Uterus (tissue), 4 donors: Measurements from ENCODE around the gene PF4V1. TPM values are rescaled to one million over a fixed set of nuclear protein-coding genes. Genes with fewer than 3 reads are reported as not detected.

Experiments
- DNase-seq, 2 donors: peaks; one replicate each; pipeline ENCODE4 v3.0.0-alpha.2; 2019 to 2020
- H3K27ac ChIP-seq, 2 donors: fragments of 200-600 bp; sonication (generic); 1 replicate in 1 of 2; 2 replicates in 1 of 2; pipeline ENCODE4 v1.5.1; 2016 to 2018
- H3K27me3 ChIP-seq, 2 donors: fragments of 200-600 bp; sonication (generic); one replicate each; pipeline ENCODE4 v1.5.1; 2018 to 2019; ENCODE audit warnings: control low read depth in 1 of 2
- H3K36me3 ChIP-seq, 2 donors: fragments of 200-600 bp; sonication (generic); one replicate each; pipeline ENCODE4 v1.5.1; 2019; ENCODE audit warnings: control low read depth in 1 of 2
- H3K4me1 ChIP-seq, 2 donors: fragments of 200-600 bp; sonication (generic); one replicate each; pipeline ENCODE4 v1.5.1; 2018 to 2019; ENCODE audit warnings: control low read depth in 1 of 2
- H3K4me3 ChIP-seq, 2 donors: fragments of 200-600 bp; sonication (generic); 1 replicate in 1 of 2; 2 replicates in 1 of 2; pipeline ENCODE4 v1.5.1; 2018 to 2019; ENCODE audit warnings: mild to moderate bottlenecking in 1 of 2
- H3K9me3 ChIP-seq, 2 donors: fragments of 200-600 bp; sonication (generic); one replicate each; pipeline ENCODE4 v1.5.1; 2019; ENCODE audit warnings: control low read depth in 1 of 2
- CTCF ChIP-seq, 4 experiments: fragments of 200-600 bp in 2 of 4; fragments of 450-650 bp in 2 of 4; sonication (generic) in 2 of 4; IDR thresholded peaks; one replicate each; pipeline ENCODE4 v1.5.1; 2016 to 2019; ENCODE audit warnings: antibody characterized with exemption in 4 of 4, mild to moderate bottlenecking in 2 of 4, moderate library complexity in 1 of 4
- POLR2A ChIP-seq, 2 donors: fragments of 450-650 bp; IDR thresholded peaks; one replicate each; pipeline ENCODE4 v1.6.1; 2016; ENCODE audit warnings: antibody characterized with exemption in 2 of 2, mild to moderate bottlenecking in 1 of 2, moderate library complexity in 1 of 2
- intact Hi-C: fragments of 100-400 bp; cut with DNase I; formaldehyde crosslinking; loops from one replicate; pipeline ENCODE4 v1.15.1; 2023; ENCODE audit warnings: low total_unique reads
- total RNA-seq, 4 donors: library from RNA; depleted of rRNA in 3 of 4; stranded (reverse); fragments of >200 nt in 3 of 4; gene quantifications; one replicate each; pipeline versions ENCODE4 v1.1.0 to v1.2.4, GENCODE V29; 2014 to 2023
- donor health status: DM: yes; HTN: yes; CAD: no.

The PF4V1 gene
- total RNA-seq, 4 donors from 2014 or later, result not detected

- intact Hi-C loops, result no loop called here
- no peak within 1 kb of the TSS for H3K27ac ChIP-seq
- H3K4me3 ChIP-seq, result peak within 1 kb of the TSS; percentile 19 to 35
- H3K4me1 ChIP-seq, result peaks cover 0 to 5% of the 10 kb centered on the region in 2 donors
- no peak for TF ChIP-seq POLR2A (IDR thresholded peaks at IDR 0.05)
- no peak for TF ChIP-seq CTCF (IDR thresholded peaks at IDR 0.05)
- DNase-seq, result peak in 1 of 2 donors; percentile 20
- H3K36me3 ChIP-seq, result no peaks in the 10 kb centered on the region
- H3K27me3 ChIP-seq, result peaks cover 0 to 7% of the 10 kb centered on the region in 2 donors
- no peaks in the 10 kb centered on the region for H3K9me3 ChIP-seq
Observed at GRCh38 chr4:73869130-73870055, 16.3 kb downstream of the PF4V1 start, which contains the start of gene CXCL1. CXCL1 (plus strand) TSS chr4:73869393; CDS start chr4:73869471, 78 bp downstream.

- Histone ChIP-seq H3K4me3 (no peak overlapping the region), H3K4me1 (peaks cover 0 to 5% of the 10 kb centered on the region in 2 donors), H3K9me3 (no peaks in the 10 kb centered on the region), H3K27ac (no peak overlapping the region), H3K36me3 (no peaks in the 10 kb centered on the region), H3K27me3 (peaks cover 0 to 7% of the 10 kb centered on the region in 2 donors)
- no peak for DNase-seq
- no peak for TF ChIP-seq POLR2A (IDR thresholded peaks at IDR 0.05)
- TF ChIP-seq CTCF (IDR thresholded peaks at IDR 0.05), result no peak
- intact Hi-C loops, result no loop called here
Observed at GRCh38 chr4:73870260-73870659, 17.2 kb downstream of the PF4V1 start.

- intact Hi-C loops, result no loop called here
- no peak for DNase-seq
- Histone ChIP-seq H3K9me3 (no peaks in the 10 kb centered on the region), H3K36me3 (no peaks in the 10 kb centered on the region), H3K27ac (no peak overlapping the region), H3K27me3 (peaks cover 0 to 2% of the 10 kb centered on the region in 2 donors), H3K4me3 (no peak overlapping the region), H3K4me1 (peaks cover 0 to 5% of the 10 kb centered on the region in 2 donors)
- TF ChIP-seq CTCF (IDR thresholded peaks at IDR 0.05) (no peak), POLR2A (IDR thresholded peaks at IDR 0.05) (no peak)
Observed at GRCh38 chr4:73870768-73871167, 17.7 kb downstream of the PF4V1 start.

- no peak for TF ChIP-seq POLR2A (IDR thresholded peaks at IDR 0.05)
- Histone ChIP-seq H3K4me3 (no peak overlapping the region), H3K36me3 (no peaks in the 10 kb centered on the region), H3K27me3 (no peaks in the 10 kb centered on the region), H3K9me3 (no peaks in the 10 kb centered on the region), H3K4me1 (peaks cover 0 to 5% of the 10 kb centered on the region in 2 donors), H3K27ac (no peak overlapping the region)
- no peak for DNase-seq
- intact Hi-C loops, result no loop called here
Observed at GRCh38 chr4:73871511-73872310, 18.6 kb downstream of the PF4V1 start.

- TF ChIP-seq POLR2A (IDR thresholded peaks at IDR 0.05) (no peak), CTCF (IDR thresholded peaks at IDR 0.05) (no peak)
Observed at GRCh38 chr4:73872316-73873108, 19.4 kb downstream of the PF4V1 start.

More at GRCh38 chr4:73872316-73873108, 19.4 kb downstream of the PF4V1 start:
- DNase-seq, result no peak
- Histone ChIP-seq H3K4me1 (peaks cover 0 to 5% of the 10 kb centered on the region in 2 donors), H3K36me3 (no peaks in the 10 kb centered on the region), H3K27ac (no peak overlapping the region), H3K4me3 (no peak overlapping the region), H3K9me3 (no peaks in the 10 kb centered on the region), H3K27me3 (no peaks in the 10 kb centered on the region)
- intact Hi-C loops, result no loop called here
